BE2C (cell line): ENCODE data around the gene METTL26.
"Not testable (repeated sequence)": the region's sequence is repeated elsewhere in the genome, so short reads cannot be mapped to it uniquely, and the experiment has no call there.

Experiments
- DNase-seq: peaks from one replicate; pipeline ENCODE4 v3.0.0-alpha.2; 2020
- H3K27me3 ChIP-seq: fragments of 250-450 bp; sonication (Bioruptor Pico); 2 replicates; pipeline ENCODE4 v1.5.1; 2020; ENCODE audit warnings: mild to moderate bottlenecking
- H3K36me3 ChIP-seq: fragments of 250-450 bp; sonication (Bioruptor Pico); 2 replicates; pipeline ENCODE4 v1.5.1; 2020; ENCODE audit warnings: mild to moderate bottlenecking
- H3K4me1 ChIP-seq: fragments of 250-450 bp; sonication (Bioruptor Pico); 2 replicates; pipeline ENCODE4 v1.5.1; 2020
- H3K4me3 ChIP-seq: 2 replicates; pipeline ENCODE4 v1.5.1; 2011; ENCODE audit warnings: low read depth, low read length
- H3K9me3 ChIP-seq: fragments of 250-450 bp; sonication (Bioruptor Pico); 2 replicates; pipeline ENCODE4 v1.5.1; 2020
- TF ChIP-seq, protein P1 (sequence below): IDR thresholded peaks from 2 replicates; pipeline ENCODE4 v1.5.1; 2012; ENCODE audit warnings: mild to moderate bottlenecking, low read depth, low read length

The METTL26 gene

DNA sequence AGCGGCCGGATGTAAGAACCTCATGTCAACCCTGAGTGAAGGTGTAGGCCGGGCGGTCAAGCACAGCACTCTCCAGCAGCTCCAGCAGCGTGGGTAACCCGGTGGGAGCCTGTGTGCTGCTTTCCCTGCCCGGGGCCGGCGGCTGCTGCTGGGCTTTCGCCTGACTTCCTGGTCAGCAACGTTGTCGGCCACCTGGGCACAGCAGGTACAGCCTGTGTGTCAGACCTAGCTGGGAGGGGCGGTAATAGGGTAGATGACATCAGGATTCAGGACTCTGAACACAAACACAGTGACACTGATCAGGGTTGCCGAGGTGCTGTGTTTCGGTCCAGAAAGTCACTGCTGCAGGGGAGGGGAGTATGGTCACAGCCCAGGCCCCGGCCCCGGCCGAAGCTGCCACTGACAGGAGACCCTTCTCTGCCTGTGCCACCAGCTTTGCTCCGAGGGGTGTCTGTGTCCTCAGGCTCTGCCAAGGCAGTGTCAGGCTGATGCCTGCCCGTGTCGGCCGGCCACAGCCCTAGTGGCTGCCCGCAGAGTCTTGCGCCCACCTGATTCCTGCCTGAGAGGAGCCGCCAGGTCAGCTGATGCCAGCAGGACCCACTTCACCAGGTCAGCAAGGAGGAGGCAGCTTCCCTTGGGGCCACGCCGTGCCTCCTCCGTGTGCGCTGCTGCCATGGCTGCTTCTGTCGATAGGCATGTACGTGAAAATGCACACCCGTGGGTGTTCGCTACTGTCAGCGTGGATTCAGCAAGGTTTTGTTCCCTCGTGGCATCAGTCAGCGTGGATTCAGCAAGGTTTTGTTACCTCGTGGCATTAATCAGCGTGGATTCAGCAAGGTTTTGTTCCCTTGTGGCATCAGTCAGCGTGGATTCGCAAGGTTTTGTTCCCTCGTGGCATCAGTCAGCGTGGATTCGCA is 37.0 kb downstream of the METTL26 start:
- no peaks in the 10 kb centered on the region for H3K4me1 ChIP-seq
- no peak overlapping the region for H3K4me3 ChIP-seq
- no peaks in the 10 kb centered on the region for H3K9me3 ChIP-seq
- TF ChIP-seq, protein P1, sequence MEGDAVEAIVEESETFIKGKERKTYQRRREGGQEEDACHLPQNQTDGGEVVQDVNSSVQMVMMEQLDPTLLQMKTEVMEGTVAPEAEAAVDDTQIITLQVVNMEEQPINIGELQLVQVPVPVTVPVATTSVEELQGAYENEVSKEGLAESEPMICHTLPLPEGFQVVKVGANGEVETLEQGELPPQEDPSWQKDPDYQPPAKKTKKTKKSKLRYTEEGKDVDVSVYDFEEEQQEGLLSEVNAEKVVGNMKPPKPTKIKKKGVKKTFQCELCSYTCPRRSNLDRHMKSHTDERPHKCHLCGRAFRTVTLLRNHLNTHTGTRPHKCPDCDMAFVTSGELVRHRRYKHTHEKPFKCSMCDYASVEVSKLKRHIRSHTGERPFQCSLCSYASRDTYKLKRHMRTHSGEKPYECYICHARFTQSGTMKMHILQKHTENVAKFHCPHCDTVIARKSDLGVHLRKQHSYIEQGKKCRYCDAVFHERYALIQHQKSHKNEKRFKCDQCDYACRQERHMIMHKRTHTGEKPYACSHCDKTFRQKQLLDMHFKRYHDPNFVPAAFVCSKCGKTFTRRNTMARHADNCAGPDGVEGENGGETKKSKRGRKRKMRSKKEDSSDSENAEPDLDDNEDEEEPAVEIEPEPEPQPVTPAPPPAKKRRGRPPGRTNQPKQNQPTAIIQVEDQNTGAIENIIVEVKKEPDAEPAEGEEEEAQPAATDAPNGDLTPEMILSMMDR: no peak
- H3K36me3 ChIP-seq: peaks cover 11% of the 10 kb centered on the region; the same call in 1 of the 2 replicates
- no peaks in the 10 kb centered on the region for H3K27me3 ChIP-seq
- DNase-seq: no peak

DNA sequence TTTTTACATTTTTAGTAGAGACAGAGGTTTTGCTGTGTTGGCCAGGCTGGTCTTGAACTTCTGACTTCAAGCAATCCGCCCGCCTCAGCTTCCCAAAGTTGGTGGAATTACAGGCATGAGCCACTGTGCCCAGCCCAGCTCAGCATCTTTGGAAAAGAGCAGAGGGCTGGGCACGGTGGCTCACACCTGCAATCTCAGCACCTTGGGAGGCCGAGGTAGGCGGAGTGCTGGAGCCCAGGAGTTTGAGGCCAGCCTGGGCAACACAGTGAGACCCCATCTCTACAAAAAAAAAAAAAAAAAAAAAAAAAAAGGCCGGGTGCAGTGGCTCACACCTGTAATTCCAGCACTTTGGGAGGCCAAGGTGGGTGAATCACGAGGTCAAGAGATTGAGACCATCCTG is 38.5 kb downstream of the METTL26 start:
- H3K9me3 ChIP-seq, DNase-seq, H3K4me3 ChIP-seq, H3K4me1 ChIP-seq, H3K27me3 ChIP-seq: not testable (repeated sequence)
- peaks cover 11% of the 10 kb centered on the region; the same call in 1 of the 2 replicates for H3K36me3 ChIP-seq

DNA sequence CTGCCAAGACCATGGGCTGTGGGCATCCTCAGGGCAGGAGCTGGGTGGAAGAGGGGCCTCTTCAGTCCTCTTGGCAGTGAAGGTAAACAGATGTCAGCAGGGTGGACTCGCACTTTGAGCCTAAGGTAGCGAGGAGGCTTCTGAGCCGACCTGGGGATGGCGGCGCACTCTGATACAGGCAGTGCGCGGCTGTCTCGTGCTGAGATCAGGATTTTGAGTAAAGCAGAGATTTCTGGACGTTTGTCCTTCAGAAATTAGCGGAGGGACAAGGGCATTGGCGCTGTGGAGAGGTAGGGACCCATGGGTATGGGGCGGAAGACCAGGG is 39.4 kb downstream of the METTL26 start:
- DNase-seq: no peak
- TF ChIP-seq, protein P1: no peak
- no peaks in the 10 kb centered on the region for H3K9me3 ChIP-seq
- H3K4me3 ChIP-seq: no peak overlapping the region
- H3K36me3 ChIP-seq: peaks cover 11% of the 10 kb centered on the region; the same call in 1 of the 2 replicates
- no peaks in the 10 kb centered on the region for H3K4me1 ChIP-seq
- H3K27me3 ChIP-seq: no peaks in the 10 kb centered on the region

DNA sequence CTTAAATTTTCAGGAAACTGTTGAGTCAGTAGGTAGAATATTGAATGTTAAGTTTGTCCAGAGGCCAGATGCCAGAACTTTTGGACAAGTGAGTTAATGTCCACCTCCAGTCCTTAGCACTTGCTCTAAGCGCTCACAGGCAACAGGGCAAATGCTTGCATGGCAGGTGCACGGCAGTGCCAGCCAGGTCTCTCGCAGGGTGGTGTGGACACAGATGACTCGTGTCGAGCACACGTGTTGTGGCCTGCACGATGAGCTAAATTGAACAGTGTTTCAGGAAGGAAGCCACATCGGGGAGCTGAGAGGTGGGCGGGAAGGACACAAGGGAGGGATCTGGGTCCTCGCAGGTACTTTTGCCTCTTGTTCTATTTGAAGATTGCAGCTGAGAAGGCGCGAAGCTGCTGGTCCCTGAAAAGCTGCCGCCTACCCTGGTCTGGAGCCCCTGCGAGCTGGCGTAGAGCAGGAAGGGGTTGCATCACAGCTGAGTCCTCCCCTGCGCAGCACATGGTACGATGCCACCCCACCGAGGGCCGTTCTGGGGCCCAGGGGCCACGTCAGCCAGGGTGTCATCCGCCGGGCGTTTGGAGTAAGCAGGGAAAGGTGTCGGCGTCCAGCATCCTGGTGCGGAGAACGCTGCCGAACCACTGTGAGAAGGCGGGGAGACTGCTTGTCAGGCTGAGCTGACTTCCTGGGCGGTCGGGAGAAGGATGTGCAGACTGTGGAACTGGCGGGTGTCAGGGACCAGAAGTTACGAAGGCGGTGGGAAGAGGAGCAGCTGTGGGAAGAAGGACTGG is 40.0 kb downstream of the METTL26 start:
- TF ChIP-seq, protein P1: no peak
- DNase-seq: no peak
- no peaks in the 10 kb centered on the region for H3K27me3 ChIP-seq

DNA sequence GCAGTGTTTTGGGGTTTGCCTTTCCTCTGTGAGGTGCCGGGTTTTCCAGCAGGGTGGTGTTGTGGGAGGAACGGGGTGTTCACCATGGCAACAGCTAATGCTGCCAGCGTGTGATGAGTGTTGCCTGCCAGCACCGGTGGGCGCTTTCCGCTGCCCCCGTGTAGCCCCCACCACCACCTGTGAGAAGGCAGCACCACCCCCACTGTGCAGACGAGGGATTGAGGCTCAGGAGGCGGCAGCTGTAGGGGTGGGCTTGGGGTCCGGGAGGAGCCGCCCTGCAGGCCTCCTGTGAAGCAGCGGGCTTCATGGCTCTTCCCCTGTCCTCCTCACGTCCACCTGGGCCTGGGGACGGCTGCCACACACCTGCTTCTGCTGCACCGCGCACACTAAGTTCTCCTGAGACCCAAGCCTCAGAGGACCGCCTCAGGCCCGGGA is 41.0 kb downstream of the METTL26 start:
- TF ChIP-seq, protein P1: no peak
- no peaks in the 10 kb centered on the region for H3K27me3 ChIP-seq

More for the DNA sequence above, 40.0 kb downstream of the METTL26 start:
- no peak overlapping the region for H3K4me3 ChIP-seq
- peaks cover 11% of the 10 kb centered on the region; the same call in 1 of the 2 replicates for H3K36me3 ChIP-seq
- no peaks in the 10 kb centered on the region for H3K4me1 ChIP-seq
- no peaks in the 10 kb centered on the region for H3K9me3 ChIP-seq

DNA sequence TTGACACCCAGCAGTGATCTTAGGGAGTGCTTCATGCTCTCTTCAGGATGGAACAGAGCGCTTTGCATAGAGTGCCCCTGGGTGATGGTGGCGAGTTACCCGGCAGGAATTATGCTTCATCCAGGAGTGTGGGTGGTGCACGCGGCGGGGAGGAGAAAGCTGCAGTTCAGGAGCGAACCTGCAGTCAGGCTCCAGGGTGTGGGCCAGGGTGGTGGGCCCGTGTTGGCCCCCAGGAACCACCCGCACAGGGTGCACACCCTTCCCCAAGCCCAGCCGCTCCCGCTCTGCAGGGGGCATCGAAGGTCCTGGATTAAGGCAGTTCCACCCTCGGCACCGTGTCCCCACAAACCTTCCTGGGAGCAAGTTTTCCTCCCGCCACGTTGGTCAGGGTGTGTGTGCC is 42.3 kb downstream of the METTL26 start:
- peaks cover 6% of the 10 kb centered on the region; the same call in 1 of the 2 replicates for H3K36me3 ChIP-seq
- H3K4me3 ChIP-seq: no peak overlapping the region
- TF ChIP-seq, protein P1: no peak
- H3K27me3 ChIP-seq: no peaks in the 10 kb centered on the region
- H3K9me3 ChIP-seq: no peaks in the 10 kb centered on the region
- H3K4me1 ChIP-seq: no peaks in the 10 kb centered on the region
- no peak for DNase-seq

More for the DNA sequence above, 41.0 kb downstream of the METTL26 start:
- Histone ChIP-seq H3K4me3 (no peak overlapping the region), H3K36me3 (peaks cover 11% of the 10 kb centered on the region; the same call in 1 of the 2 replicates), H3K9me3 (no peaks in the 10 kb centered on the region), H3K4me1 (no peaks in the 10 kb centered on the region)
- DNase-seq: no peak
